SK-N-SH (cell line): Measurements from ENCODE around the gene DSC3.

Experiments
- EP300 ChIP-seq, 2 experiments: IDR thresholded peaks; 2 replicates each; pipeline versions ENCODE4 v1.4.0 to v1.6.1; 2012; ENCODE audit warnings: borderline replicate concordance in 1 of 2, low read depth in 1 of 2, low read length in 1 of 2
- EZH2phosphoT487 ChIP-seq: fragments of 200-600 bp; sonication (generic); IDR thresholded peaks from 2 replicates; pipeline ENCODE4 v1.6.1; 2017; ENCODE audit warnings: low read depth, mixed run types, mild to moderate bottlenecking, antibody characterized with exemption, moderate library complexity, borderline replicate concordance
- GATA2 ChIP-seq: sonication (generic); formaldehyde crosslinking; IDR thresholded peaks from 2 replicates; pipeline ENCODE4 v1.5.0; 2020; ENCODE audit warnings: mild to moderate bottlenecking, missing genetic modification reagents
- JUND ChIP-seq: IDR thresholded peaks from 2 replicates; pipeline ENCODE4 v1.4.0; 2012
- NRF1 ChIP-seq: IDR thresholded peaks from 2 replicates; pipeline ENCODE4 v1.6.1; 2012; ENCODE audit warnings: low read depth, mild to moderate bottlenecking, low read length
- POLR2AphosphoS5 ChIP-seq: IDR thresholded peaks from 2 replicates; pipeline ENCODE4 v1.6.1; 2012; ENCODE audit warnings: low read depth, low read length
- SIN3A ChIP-seq: IDR thresholded peaks from 2 replicates; pipeline ENCODE4 v1.6.1; 2012; ENCODE audit warnings: low read depth, mild to moderate bottlenecking, low read length, moderate library complexity, borderline replicate concordance
- SMC3 ChIP-seq: IDR thresholded peaks from 2 replicates; pipeline ENCODE4 v1.6.1; 2012; ENCODE audit warnings: low read depth, low read length, improper control_type of control experiment
- TEAD4 ChIP-seq: IDR thresholded peaks from 2 replicates; pipeline ENCODE4 v1.4.0; 2012; ENCODE audit warnings: mild to moderate bottlenecking, borderline replicate concordance; ENCODE audit not compliant: insufficient read depth
- YY1 ChIP-seq: IDR thresholded peaks from 2 replicates; pipeline ENCODE4 v1.4.0; 2012; ENCODE audit warnings: low read depth, mild to moderate bottlenecking
- TF ChIP-seq, protein P1 (sequence below): fragments of 200-600 bp; sonication (generic); IDR thresholded peaks from 2 replicates; pipeline ENCODE4 v1.6.1; 2017; ENCODE audit warnings: antibody characterized with exemption, mild to moderate bottlenecking, moderate library complexity
- TF ChIP-seq, protein P2 (sequence below): fragments of 150-350 bp; IDR thresholded peaks from 2 replicates; pipeline ENCODE4 v1.6.1; 2016; ENCODE audit warnings: mild to moderate bottlenecking, low read depth, low read length
- TF ChIP-seq, protein P3 (sequence below): IDR thresholded peaks from 2 replicates; pipeline ENCODE4 v1.6.1; 2012; ENCODE audit warnings: mild to moderate bottlenecking, low read depth, low read length, moderate library complexity

DNA sequence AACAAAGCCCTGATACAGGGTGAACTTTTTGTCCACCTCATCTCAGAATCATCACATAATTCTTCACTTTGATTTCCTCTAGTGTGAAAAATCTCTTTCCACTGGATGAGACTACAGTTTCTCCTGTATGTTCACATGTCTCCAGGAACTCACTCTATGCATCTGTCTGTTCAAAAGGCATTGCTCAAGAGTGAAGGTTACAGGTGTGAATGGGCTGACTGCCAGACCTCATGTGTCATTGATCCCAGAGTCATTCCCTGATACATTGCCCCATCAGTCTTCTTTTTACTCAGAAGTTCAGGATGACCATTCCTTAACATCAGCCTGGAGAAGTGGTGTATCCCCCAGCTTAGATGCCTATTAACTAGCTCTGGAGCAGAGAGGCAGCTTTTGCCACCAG is 4.4 kb upstream of the DSC3 start:
- TF ChIP-seq GATA2 (CRISPR knock-in tag), result no peak
- TF ChIP-seq, protein P1, sequence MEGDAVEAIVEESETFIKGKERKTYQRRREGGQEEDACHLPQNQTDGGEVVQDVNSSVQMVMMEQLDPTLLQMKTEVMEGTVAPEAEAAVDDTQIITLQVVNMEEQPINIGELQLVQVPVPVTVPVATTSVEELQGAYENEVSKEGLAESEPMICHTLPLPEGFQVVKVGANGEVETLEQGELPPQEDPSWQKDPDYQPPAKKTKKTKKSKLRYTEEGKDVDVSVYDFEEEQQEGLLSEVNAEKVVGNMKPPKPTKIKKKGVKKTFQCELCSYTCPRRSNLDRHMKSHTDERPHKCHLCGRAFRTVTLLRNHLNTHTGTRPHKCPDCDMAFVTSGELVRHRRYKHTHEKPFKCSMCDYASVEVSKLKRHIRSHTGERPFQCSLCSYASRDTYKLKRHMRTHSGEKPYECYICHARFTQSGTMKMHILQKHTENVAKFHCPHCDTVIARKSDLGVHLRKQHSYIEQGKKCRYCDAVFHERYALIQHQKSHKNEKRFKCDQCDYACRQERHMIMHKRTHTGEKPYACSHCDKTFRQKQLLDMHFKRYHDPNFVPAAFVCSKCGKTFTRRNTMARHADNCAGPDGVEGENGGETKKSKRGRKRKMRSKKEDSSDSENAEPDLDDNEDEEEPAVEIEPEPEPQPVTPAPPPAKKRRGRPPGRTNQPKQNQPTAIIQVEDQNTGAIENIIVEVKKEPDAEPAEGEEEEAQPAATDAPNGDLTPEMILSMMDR, result no peak
- no peak for TF ChIP-seq TEAD4
- TF ChIP-seq, protein P2, sequence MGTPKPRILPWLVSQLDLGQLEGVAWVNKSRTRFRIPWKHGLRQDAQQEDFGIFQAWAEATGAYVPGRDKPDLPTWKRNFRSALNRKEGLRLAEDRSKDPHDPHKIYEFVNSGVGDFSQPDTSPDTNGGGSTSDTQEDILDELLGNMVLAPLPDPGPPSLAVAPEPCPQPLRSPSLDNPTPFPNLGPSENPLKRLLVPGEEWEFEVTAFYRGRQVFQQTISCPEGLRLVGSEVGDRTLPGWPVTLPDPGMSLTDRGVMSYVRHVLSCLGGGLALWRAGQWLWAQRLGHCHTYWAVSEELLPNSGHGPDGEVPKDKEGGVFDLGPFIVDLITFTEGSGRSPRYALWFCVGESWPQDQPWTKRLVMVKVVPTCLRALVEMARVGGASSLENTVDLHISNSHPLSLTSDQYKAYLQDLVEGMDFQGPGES, result no peak
- no peak for TF ChIP-seq YY1
- no peak for TF ChIP-seq SIN3A
- TF ChIP-seq SMC3, result no peak
- no peak for TF ChIP-seq NRF1
- no peak for TF ChIP-seq EP300 (IDR thresholded peaks at IDR 0.05; ENCODE audit: borderline replicate concordance in 1 of 2, low read depth in 1 of 2, low read length in 1 of 2)
- TF ChIP-seq POLR2AphosphoS5, result no peak
- TF ChIP-seq, protein P3, sequence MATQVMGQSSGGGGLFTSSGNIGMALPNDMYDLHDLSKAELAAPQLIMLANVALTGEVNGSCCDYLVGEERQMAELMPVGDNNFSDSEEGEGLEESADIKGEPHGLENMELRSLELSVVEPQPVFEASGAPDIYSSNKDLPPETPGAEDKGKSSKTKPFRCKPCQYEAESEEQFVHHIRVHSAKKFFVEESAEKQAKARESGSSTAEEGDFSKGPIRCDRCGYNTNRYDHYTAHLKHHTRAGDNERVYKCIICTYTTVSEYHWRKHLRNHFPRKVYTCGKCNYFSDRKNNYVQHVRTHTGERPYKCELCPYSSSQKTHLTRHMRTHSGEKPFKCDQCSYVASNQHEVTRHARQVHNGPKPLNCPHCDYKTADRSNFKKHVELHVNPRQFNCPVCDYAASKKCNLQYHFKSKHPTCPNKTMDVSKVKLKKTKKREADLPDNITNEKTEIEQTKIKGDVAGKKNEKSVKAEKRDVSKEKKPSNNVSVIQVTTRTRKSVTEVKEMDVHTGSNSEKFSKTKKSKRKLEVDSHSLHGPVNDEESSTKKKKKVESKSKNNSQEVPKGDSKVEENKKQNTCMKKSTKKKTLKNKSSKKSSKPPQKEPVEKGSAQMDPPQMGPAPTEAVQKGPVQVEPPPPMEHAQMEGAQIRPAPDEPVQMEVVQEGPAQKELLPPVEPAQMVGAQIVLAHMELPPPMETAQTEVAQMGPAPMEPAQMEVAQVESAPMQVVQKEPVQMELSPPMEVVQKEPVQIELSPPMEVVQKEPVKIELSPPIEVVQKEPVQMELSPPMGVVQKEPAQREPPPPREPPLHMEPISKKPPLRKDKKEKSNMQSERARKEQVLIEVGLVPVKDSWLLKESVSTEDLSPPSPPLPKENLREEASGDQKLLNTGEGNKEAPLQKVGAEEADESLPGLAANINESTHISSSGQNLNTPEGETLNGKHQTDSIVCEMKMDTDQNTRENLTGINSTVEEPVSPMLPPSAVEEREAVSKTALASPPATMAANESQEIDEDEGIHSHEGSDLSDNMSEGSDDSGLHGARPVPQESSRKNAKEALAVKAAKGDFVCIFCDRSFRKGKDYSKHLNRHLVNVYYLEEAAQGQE, result no peak
- no peak for TF ChIP-seq EZH2phosphoT487
- TF ChIP-seq JUND, result no peak
